Thoracic aorta (tissue), 2 donors: ENCODE results near the gene MARF1. TPM values are rescaled to one million over a fixed set of nuclear protein-coding genes. Genes with fewer than 3 reads are reported as not detected.

Experiments used
- ATAC-seq: fragments of 150-250 bp; one replicate; pipeline ENCODE4 v1.8.0; 2017; ENCODE audit warnings: low read depth; ENCODE audit not compliant: insufficient number of reproducible peaks, low FRiP score
- DNase-seq: peaks from one replicate; pipeline ENCODE4 v3.0.0-alpha.2; 2020; ENCODE audit warnings: low spot score
- H3K27ac ChIP-seq, 2 donors: fragments of 200-600 bp; sonication (generic); 1 replicate in 1 of 2; 2 replicates in 1 of 2; pipeline ENCODE4 v1.5.1; 2016; ENCODE audit warnings: mild to moderate bottlenecking in 2 of 2, moderate library complexity in 2 of 2
- H3K27me3 ChIP-seq: fragments of 200-600 bp; sonication (generic); replicated peaks from 2 replicates; pipeline ENCODE4 v1.6.0; 2016; ENCODE audit warnings: mild to moderate bottlenecking; ENCODE audit not compliant: insufficient read depth
- H3K36me3 ChIP-seq: fragments of 200-600 bp; sonication (generic); one replicate; pipeline ENCODE4 v1.5.1; 2016
- H3K4me1 ChIP-seq, 2 donors: fragments of 200-600 bp; sonication (generic); 1 replicate in 1 of 2; 2 replicates in 1 of 2; pipeline versions ENCODE4 v1.5.1 to v1.6.0; 2016; ENCODE audit warnings: low read depth in 2 of 2, mild to moderate bottlenecking in 1 of 2; ENCODE audit not compliant: control insufficient read depth in 1 of 2
- H3K4me3 ChIP-seq: fragments of 200-600 bp; sonication (generic); 2 replicates; pipeline ENCODE4 v1.5.1; 2016; ENCODE audit warnings: mild to moderate bottlenecking
- H3K9me3 ChIP-seq: fragments of 200-600 bp; sonication (generic); 2 replicates; pipeline ENCODE4 v1.5.1; 2016
- CTCF ChIP-seq: fragments of 200-600 bp; sonication (generic); IDR thresholded peaks from one replicate; pipeline ENCODE4 v1.5.1; 2019; ENCODE audit warnings: antibody characterized with exemption
- total RNA-seq, 2 donors: library from RNA; depleted of rRNA; stranded (reverse); fragments of >200 nt; gene quantifications; one replicate each; pipeline versions ENCODE4 v1.1.0 to v1.2.3, GENCODE V29; 2016

The MARF1 gene
- total RNA-seq, 2 donors from 2014 or later = 35.7 to 49.6 TPM

DNA sequence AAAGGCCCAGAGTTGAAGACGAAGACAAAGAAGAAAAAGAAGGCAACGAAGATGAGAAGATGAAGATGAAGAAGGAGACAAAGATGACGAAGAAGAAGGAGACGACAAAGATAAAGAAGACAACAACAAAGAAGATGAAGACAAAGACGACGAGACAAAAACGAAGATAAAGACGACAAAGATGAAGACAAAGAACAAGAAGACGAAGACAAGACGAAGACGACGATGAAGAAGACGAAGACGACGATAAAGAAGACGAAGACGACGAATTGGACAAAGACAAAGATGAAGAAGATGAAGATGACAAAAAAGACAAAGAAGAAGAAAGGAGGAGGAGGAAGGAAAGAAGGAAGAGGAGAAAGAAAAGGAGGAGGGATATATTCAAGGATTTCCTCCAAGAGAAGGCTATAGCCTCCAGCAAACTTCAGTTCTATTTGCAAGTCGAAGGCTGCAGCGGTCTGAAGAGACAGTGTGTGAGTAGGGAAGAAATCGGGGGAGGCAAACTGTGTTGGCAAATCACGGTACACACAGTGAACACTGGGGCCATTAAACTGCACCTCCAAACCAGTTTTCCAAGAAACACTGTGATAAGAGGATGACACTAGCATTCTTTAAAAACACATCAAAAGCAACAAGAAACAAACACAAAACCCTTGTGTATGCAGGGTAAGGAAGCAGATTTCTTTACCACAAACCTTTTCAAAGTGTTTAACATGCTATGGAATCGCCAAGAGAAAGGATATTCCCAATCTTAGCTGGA lies 40.5 kb downstream of the MARF1 start:
- Histone ChIP-seq H3K27ac (no peak overlapping the region), H3K9me3 (no peaks in the 10 kb centered on the region), H3K4me1 (peaks cover 8 to 11% of the 10 kb centered on the region in 2 donors), H3K36me3 (peaks cover 53% of the 10 kb centered on the region), H3K4me3 (no peak overlapping the region), H3K27me3 (no peaks in the 10 kb centered on the region)
- TF ChIP-seq CTCF = no peak
- DNase-seq (no peak), ATAC-seq (no peak)

DNA sequence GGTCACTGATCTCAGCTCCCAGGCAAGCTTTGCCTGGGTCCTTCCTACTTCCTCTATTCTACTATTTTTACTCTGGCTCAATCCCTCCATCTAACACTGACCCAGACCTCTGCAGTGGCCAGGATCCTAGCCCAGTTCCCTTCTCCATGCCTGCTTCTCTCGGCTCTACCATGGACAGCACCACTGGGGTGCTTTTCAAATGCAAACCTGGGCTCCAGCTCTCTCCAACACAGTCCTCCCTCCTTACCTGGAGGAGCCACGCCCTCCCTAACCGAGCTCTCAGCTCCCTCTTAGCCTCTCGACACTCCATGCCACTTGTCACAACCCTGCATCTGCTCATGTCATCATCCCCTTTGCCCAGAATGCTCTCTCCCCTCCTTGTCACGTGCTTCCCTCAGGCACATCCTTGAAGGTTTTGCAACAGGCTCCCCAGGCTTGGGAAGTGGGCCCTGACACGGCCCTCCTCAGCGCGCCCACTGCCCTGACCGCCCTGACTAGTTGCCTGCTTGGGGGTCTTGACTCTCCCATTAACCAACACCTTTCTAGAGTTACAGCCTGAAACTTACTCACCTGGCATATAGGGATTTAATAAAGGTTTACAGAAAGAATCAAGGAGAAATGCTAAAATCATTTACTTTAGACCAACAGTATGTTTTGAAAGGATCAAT lies 41.6 kb downstream of the MARF1 start:
- H3K36me3 ChIP-seq = peaks cover 48% of the 10 kb centered on the region
- ATAC-seq = no peak

DNA sequence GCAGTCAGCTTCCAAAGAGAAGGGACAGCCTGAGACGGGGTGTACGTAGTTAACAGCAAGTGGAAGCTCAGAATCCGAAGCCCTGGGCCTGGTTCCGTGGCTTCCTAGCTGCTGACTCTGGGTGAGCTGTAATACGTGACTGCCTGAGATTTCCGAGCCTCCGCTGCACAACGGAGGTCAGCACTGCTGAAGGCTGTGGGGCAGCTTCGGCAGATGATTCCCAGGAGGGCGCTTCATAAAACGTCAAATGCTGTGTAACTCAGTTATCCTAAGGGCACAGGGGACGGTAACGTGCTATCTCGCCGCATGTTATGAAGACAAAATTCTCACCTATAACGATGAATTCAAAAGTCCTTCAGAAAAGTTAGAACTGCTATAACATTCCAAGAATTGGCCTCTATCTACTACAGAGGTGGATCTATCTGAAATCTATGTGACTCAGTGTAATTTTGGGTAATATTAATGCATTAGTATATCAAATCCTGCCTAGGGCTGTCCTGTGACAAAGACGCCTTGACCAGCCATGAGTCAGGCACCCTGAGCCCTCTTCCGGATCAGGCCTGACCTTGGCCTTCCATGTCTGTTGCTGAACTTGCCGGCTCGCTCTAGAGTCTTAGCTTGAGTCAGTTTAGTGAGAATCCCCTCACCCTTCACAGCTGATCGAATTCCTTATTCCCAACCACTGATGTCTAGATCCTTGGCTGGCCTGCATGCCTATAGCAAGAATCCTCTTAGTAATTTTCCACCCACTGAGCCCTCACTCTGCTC lies 43.5 kb downstream of the MARF1 start:
- peaks cover 59% of the 10 kb centered on the region for H3K36me3 ChIP-seq
- H3K27me3 ChIP-seq = no peaks in the 10 kb centered on the region

More for the DNA sequence above, 41.6 kb downstream of the MARF1 start:
- DNase-seq = no peak
- H3K4me3 ChIP-seq = no peak overlapping the region
- no peak for TF ChIP-seq CTCF
- no peaks in the 10 kb centered on the region for H3K9me3 ChIP-seq
- no peak overlapping the region for H3K27ac ChIP-seq
- no peaks in the 10 kb centered on the region for H3K27me3 ChIP-seq
- H3K4me1 ChIP-seq = peaks cover 10 to 22% of the 10 kb centered on the region in 2 donors

GRCh38 chr16:15598648-15599190 lies 44.2 kb downstream of the MARF1 start:
- H3K36me3 ChIP-seq = peaks cover 53% of the 10 kb centered on the region
- peaks cover 10 to 22% of the 10 kb centered on the region in 2 donors for H3K4me1 ChIP-seq
- H3K27ac ChIP-seq = no peak overlapping the region
- TF ChIP-seq CTCF = no peak
- no peak overlapping the region for H3K4me3 ChIP-seq
- DNase-seq = no peak
- H3K9me3 ChIP-seq = no peaks in the 10 kb centered on the region
- ATAC-seq = no peak
- no peaks in the 10 kb centered on the region for H3K27me3 ChIP-seq

More for the DNA sequence above, 43.5 kb downstream of the MARF1 start:
- no peak for TF ChIP-seq CTCF
- no peak overlapping the region for H3K4me3 ChIP-seq
- ATAC-seq (no peak), DNase-seq (no peak)
- H3K9me3 ChIP-seq = no peaks in the 10 kb centered on the region
- peaks cover 10 to 22% of the 10 kb centered on the region in 2 donors for H3K4me1 ChIP-seq
- H3K27ac ChIP-seq = no peak overlapping the region
